GM12801 (cell line): ENCODE measurements around the gene ACMSD.

ENCODE experiments used
- TF ChIP-seq, protein P1 (sequence below): IDR thresholded peaks from one replicate; pipeline ENCODE4 v1.5.1; 2011; ENCODE audit warnings: control low read depth; ENCODE audit not compliant: insufficient read length; ENCODE audit errors: extremely low read depth

Gene ACMSD

DNA sequence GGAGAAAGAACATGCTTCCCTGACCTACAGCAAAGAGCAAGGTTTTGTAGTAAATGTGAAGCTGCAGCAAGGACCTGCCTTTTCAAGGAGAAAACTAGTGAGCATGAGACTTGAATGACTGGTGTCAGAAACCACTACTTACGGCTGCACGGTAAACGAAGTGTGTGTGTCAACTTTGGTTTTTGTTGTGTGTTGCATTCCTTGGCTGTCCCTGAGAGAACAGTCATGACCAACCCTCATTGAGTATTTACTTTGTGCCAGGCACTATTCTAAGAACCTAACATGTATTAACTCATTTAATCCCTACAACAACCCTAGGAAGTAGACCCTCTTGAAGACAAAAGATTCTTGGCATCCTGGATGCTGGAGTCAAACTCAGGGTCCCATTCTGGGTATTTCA is 22.8 kb downstream of the ACMSD start:
- TF ChIP-seq, protein P1, sequence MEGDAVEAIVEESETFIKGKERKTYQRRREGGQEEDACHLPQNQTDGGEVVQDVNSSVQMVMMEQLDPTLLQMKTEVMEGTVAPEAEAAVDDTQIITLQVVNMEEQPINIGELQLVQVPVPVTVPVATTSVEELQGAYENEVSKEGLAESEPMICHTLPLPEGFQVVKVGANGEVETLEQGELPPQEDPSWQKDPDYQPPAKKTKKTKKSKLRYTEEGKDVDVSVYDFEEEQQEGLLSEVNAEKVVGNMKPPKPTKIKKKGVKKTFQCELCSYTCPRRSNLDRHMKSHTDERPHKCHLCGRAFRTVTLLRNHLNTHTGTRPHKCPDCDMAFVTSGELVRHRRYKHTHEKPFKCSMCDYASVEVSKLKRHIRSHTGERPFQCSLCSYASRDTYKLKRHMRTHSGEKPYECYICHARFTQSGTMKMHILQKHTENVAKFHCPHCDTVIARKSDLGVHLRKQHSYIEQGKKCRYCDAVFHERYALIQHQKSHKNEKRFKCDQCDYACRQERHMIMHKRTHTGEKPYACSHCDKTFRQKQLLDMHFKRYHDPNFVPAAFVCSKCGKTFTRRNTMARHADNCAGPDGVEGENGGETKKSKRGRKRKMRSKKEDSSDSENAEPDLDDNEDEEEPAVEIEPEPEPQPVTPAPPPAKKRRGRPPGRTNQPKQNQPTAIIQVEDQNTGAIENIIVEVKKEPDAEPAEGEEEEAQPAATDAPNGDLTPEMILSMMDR = no peak

DNA sequence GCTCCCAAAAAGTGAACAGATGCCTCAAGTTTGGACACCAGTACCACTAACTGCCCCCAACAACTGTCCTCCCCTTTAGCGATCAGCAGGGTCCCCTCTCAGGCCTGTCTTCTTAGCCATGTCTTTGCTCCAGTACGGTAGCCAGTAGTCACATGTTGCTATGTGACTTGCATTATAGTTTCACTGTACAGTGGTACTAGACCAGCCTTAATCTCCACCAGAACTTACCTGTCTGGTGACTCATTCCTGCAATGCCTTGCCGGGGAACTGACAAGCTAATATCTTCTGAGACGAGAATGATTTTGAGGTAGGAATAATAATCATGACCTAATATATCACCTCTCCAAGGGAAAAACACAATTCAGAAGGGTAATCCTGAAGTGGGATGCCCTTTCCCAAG is 23.7 kb downstream of the ACMSD start:
- TF ChIP-seq, protein P1 = no peak

DNA sequence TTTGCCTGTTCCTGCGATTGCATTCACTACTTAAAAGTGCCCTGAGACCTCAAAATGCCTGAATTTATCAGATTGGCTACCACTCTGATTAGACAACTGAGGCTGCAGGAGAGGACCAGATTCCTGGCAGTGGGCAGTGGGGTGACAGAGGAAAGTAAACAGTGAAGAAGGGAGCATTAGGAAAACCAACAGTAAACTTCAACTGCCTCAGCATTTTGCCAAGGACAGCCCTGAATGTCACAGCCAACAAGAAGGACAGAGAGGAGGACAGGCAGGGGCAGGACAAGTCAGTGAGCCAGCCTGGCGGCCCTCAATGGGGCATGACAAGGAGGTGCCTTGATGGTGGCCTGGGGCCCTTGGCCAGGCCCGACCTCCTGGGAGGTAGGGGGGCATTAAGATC is 24.3 kb downstream of the ACMSD start:
- TF ChIP-seq, protein P1 = no peak

DNA sequence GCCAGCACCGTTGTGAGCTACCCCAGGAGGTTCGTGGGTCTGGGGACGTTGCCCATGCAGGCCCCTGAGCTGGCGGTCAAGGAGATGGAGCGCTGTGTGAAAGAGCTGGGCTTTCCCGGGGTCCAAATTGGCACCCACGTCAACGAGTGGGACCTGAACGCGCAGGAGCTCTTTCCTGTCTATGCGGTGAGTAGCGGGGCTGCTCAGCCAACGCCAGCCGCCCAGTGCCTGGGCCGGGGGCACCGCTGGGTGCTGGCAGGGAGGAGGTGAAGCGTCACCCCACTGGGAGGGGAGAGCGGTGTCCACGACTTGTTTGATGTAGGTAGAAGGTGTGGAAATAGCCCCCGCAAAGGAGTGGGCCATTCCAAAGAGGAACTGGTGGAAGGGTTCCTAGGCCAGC is 25.0 kb downstream of the ACMSD start:
- TF ChIP-seq, protein P1 = no peak

- TF ChIP-seq, protein P1 = no peak
Observed at GRCh38 chr2:134865067-134865787, 26.8 kb downstream of the ACMSD start.

GRCh38 chr2:134866498-134867099 is 28.2 kb downstream of the ACMSD start:
- TF ChIP-seq, protein P1 = no peak

DNA sequence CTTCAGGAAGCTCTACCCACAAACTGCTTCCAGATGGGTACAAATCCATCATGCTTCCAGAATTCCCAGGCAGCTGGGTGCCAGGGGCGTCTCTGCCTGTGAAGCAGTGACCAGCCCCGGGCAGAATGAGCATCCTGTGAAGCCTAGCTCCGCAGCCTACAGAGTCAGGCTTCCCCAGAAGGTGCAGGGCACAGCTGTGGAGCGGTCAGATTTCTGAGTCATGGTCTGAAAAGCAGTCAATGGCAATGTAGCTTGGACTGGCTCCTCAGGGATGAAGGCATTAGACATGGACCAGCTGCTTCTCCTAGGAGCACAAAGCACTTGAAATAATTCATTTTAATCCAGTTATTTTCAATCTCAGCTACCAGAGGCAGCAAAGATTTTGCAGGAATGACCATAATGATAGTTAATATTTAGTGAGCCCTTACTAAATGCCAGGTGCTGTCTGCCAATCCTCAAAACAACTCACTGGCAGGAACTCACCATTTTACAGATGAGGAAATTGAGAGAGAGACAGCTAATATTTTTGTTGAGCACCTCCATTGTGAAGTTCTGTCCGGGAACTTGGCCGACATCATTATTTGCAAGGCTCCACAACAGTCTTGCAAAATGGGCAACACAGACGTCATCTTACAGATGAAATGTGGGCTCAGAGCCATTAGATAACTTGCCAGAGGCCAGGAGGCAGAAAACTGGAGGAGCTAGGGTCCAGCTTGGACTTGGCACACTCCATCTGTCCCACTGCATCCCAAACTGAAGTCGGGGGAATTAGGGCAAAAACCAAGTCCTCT is 31.7 kb downstream of the ACMSD start:
- TF ChIP-seq, protein P1 = no peak
